ENCODE measurements around the gene GET3.
"Not testable (repeated sequence)": the region's sequence is repeated elsewhere in the genome, so short reads cannot be mapped to it uniquely, and the experiment has no call there.

Gene GET3

DNA sequence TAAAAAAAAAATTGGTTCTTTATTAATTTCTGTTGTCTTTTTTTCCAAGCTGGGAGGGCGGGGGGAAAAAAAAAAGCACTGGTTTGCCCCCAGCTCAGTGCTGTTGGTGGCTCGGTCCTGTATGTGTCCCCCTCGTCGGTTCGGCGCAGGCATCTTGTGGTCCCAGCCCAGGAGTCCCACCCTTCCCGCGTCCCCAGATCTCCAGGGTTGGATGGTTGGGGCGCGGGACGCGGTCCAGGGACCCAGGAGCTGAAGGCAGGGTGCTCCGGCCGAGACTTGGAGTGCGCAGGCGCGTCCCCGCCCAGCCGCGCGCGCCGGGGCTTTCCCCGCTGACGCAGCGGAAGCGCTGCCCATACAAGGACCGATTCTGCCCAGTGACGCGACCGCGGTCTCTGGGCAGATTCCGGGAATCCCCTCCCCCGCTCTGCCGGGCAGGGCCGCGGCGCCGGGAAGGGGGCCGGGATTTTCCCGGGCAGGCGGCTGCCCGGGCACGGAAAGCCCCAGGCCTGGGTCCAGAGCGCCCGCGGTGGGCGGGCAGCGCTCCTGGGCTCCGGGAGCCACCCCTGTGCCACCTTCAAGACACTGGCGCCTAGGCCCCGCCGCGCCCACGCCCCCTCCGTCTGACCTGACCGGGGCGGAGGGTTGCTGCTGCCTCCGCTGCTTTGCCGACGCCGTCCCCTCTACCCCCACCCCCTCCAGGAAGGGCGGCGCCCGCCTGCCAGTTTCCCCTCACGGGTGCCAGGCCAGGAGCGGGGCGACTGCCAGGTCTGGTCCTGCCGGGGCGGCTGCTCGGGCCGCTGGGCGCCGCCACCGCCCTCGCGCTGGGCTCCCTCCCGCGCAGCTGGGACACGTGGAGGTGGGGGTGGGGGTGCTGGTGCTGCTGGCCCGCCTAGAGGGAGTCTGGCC is 56.2 kb downstream of the GET3 start:
- DNase-seq, result no peak

DNA sequence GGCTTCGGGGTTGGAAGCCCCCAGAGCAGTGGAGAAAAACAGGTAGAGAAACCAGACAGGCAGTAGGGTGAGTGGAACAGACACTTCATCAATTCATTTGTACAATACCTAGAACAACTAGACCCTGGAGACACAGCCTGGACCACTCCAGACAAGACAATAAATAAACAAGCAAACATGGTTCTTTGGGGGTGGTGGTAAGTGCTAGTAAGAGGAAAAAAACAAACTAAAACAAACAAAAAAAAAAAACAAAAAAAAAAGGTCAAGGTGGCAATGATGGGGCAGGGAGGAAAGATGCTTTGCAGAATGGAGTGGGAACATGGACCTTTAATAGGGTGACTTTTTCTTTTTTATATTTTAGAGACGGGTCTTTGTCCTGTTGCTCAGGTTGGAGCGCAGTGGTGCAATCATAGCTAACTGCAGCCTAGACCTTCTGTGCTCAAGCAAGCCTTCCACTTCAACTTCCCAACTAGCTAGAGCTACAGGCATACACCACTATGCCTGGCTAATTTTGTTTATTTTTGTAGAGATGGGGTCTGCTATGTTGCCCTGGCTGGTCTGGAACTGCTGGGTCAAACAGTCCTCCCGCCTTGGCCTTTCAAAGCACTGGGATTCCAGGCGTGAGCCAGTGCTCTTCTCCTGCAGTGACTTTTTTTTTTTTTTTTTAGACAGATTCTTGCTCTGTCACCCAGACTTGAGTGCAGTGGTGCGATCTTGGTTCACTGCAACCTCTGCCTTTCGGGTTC is 57.1 kb downstream of the GET3 start:
- DNase-seq, result no peak

DNA sequence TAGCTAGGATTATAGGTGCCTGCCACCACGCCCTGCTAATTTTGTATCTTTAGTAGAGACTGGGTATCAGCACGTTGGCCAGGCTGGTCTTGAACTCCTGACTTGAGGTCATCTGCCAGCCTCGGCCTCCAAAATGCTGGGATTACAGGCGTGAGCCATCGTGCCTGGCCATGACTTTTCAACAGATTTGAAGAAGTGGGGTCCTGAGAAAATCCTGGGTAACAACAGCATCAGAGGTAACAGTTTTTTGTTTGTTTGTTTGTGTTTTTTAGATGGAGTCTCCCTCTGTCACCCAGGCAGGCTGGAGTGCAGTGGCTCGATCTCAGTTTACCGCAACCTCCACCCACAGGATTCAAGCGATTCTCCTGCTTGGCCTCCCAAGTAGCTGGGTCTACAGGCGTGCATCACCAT is 57.7 kb downstream of the GET3 start:
- DNase-seq, result no peak

DNA sequence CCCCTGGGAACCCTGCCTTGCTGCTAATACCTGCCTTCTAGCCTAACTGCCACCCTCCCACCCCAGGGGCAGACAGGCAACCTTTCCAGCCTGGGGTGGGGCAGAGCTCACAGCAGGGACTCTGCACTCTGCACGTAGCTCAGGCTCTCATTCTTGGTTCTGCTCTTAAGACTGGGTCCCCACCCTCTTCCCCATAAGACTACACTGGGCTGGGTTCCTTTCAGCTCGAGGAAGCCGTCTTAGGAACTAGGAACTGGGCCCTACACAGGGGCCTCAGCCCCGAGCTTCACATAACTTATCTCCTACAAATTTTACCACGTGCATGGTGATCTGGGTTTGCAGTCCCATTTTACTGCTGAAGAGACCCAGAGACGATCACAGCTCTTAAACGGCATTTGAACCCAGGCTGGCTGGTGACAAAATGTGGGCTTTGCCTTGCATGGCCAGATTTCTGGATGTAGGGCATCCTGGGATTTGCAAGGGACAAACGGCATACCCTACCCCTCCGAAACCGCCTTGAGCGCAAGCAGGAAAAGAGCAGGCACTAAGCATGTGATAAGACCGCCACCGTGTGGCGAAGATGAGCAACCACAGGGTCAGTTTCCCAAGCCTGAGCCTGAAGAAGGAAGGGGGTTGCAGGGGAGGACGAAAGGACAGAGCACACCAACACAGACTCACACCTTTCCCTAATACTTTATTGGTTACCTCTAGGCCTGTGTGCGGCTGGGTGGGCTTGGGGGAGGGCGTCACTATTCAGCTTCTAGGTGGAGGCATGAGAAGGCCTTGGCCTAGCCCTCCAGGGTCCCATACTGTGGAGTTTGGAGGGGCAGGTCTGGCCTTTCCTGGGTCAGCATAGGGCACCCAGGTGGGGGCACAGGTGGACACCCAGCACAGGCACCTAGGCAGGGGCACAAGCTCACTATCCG is 59.1 kb downstream of the GET3 start:
- peak; percentile 46 for DNase-seq

DNA sequence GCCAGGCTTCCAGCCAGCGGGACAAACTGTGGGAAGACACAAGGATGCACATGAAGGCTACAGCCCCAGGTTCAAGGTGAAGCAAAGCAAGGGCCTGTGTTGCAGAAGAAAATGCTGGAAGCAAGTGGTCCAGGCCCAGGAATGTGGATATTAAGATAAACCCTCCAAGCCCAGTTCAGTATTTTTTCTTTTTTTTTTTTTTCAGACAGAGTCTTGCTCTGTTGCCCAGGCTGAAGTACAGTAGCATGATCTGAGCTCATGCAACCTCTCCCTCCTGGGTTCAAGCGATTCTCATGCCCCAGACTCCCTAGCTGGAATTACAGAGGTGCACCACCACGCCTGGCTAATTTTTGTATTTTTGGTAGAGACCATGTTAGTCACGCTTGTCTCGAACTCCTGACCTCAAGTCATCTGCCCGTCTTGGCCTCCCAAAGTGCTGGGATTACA is 59.9 kb downstream of the GET3 start:
- DNase-seq, result no peak

DNA sequence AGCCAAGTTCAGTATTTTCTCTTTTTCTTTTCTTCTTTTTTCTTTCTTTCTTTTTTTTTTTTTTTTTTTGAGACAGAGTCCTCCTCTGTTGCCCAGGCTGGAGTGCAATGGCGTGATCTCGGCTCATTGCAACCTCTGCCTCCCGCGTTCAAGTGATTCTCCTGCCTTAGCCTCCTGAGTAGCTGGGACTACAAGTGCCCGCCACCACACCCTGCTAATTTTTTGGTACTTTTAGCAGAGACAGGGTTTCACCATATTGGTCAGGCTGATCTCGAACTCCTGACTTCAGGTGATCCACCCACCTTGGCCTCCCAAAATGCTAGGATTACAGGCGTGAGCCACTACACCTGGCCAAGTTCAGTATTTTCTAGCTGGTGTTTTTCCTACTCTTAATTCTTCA is 60.3 kb downstream of the GET3 start:
- not testable (repeated sequence) for DNase-seq

Data from NCI-H524 treated with DMSO at 0.1 percent for 48 hours (cell line).